Measurements from ENCODE around the gene EFR3B.
"Not testable (repeated sequence)": the region's sequence is repeated elsewhere in the genome, so short reads cannot be mapped to it uniquely, and the experiment has no call there.

The EFR3B gene

DNA sequence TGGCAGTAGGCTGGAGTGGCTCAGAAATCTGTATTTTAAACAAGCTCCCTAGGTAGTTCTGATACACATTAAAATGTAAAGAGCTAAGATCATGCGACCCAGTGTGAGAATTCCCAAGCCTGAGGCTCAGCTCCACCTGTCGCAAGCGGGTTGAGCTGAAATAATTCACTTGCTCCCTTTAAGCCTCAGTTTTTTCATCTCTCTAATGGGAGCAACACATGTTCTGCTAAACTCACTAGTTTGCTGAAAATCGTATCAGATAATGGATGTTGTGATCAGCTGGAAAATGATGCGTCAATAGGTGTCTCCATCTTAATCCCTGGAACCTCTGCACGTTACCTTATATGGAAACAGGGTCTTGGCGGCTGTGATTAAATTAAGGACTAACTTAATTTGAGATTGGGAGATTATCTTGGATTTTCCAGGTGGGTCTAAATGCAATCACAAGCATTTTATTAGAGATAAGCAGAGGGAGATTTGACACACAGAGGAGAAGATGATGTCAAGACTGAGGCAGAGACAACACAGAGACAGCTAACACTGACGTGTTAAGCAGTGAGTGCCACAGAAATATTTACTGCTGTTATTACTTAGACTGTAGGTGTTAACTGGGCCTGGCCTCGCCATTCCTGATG lies 73.5 kb downstream of the EFR3B start:
- DNase-seq: no peak

DNA sequence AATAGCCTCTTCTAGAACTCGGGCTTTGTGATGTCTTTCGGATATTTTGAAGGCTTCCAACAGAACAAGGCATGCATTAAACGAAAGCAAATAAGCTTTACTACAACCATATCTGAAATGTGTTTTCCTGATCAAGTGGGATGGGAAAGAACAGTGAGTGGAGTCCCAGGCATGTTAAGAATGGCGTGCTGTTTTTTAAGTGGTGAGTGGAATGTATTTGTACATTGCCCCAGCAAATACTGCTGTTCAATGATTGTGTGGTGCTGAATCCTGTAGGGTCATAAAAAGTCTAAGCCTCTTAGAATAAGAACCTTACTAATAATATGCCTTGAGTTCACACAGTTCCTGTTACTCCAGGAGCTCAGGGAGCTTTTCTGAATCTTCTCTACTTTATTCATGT lies 74.0 kb downstream of the EFR3B start:
- DNase-seq: no peak

DNA sequence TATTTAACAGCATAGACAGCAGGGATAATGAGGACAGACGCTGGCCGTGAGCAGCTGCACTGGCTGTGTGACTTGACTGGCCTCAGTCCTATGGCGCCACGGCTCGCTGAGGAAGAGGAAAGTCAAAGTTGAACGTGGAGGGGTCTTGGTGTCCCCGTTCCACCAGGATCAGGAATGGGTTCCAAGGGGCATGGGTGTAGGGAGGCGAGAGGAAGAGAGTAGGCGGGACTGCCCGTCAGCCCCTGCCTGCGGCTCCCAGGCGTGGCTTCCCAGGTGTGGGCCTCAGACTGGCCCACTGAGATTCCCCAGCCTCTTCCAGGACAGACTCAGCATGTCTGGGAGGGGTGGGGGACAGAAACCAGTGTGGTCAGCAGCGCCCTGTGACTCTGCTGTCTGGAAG lies 75.1 kb downstream of the EFR3B start:
- DNase-seq: no peak

DNA sequence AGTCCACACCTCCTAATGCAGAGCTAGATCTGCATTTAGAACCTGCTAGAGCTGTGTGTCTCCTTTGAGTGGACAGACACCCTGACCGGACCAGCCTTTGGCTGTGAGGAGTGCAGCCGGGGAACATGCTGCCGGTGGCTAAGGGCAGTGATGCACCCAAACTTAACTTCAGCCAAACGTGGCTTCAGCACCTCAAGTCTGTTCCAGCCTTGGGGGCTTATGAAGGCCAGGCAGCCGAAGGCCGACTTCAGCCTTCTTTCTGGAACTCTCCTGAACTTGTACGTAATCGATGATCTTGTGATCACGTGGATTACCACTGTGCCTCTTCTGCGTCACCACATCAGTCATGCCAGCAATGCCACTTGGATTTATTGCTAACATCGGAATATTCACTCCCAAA lies 77.4 kb downstream of the EFR3B start:
- DNase-seq: no peak

DNA sequence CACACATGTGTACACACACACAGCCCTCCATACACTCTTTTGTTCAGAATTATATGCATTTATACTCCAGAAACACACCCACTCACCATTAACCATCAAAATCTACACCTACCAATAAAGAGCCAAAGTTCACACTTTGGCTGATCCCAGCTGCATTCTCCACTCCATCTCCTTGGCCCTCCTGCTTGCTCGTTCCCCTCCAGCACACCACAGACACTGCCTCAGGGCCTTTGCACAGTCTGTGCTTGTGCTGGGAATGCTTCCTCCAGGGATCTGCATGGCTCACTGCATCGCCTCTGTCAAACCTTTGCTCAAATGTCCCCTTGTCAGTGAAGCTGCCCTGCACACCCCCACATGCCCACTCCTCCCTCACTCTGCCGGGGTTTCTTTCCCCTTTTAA lies 80.5 kb downstream of the EFR3B start:
- DNase-seq: no peak

DNA sequence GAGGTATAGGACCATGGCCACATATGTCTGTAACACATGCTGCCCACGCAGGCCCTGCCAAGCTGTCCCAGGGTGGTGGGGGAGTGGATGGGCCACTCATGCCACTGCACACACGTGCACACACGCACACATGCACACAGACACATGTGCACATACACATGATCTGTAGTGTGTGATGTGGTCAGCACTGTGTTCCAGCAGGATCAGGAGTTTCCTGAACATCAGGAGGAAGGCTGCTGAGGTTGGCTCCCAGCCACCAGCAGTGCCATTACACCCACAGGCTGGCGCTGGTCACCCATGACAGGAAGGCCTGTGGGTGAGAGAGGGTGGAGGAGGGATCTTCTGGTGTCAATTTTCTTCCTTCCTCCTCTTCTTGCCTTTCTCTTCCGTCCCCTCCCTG lies 81.8 kb downstream of the EFR3B start:
- DNase-seq: no peak

DNA sequence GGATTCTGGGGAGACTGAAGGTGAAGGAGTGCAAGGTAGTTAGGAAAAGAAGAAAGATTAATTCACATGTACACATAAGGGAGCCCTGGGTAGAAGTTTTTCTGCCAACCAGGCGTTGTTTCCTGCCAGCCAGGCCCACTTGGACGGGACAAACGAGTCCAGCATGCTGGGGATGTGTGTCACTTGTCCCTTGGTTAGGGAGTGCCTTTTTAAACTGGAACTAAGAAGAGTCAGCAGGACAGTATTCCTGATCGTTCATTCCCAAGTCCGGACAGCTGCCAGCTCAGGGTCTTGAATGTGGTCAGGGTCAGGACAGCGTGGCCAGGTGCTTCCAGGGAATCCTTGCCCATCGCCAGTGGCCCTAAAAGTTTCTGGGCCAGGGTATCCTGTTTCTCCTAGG lies 83.3 kb downstream of the EFR3B start:
- no peak for DNase-seq

DNA sequence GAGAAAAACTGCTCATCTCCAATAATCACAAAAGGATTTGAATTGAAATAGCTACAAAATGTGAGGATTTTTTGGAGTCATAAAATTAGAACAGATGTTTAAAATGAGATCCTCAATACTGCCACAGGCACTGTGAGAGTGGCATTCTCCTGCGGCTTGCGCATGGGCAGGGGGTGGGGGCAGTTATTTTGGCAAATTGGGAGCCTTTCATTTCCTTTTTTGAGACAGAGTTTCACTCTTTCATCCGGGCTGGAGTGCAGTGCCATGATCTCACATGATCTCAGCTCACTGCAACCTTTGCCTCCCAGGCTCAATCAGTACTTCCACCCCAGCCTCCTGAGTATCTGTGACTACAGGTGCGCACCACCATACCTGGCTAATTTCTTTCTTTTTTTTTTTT lies 84.1 kb downstream of the EFR3B start:
- DNase-seq: no peak

DNA sequence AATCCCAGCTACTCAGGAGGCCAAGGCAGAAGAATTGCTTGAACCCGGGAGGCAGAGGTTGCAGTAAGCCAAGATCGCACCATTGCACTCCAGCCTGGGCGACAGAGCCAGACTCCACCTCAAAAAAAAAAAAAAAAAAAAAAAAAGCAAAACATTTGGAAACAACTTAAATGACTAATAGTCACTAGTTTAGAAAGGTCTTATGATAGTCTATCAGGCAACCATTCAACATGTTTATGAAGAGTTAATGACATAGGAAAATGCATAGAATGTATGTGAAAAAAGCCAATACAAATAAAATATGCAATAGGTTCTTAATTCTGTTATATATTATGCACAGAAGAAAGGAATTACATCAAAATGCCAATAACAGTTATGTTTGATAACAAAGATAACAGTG lies 85.2 kb downstream of the EFR3B start:
- not testable (repeated sequence) for DNase-seq

DNA sequence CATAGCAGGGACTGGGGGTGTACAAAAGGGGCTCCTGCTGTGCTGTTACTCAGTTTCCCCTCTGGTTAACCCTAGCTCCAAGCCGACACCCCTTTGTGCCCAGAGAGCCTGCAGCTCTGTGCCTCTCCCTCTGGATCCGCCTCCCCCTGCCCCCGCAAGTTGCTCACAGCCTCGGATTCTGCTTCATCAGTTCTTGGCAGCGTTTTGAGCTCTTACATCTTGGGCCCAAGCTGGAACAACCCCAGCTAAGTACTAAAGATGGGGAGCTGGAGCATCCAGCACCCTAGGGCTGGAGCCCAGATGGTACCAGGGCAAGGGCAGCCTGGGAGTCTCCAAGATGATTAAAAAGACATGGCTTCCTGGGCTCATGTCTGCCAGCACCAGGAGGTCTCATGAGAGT lies 85.8 kb downstream of the EFR3B start:
- DNase-seq: no peak

DNA sequence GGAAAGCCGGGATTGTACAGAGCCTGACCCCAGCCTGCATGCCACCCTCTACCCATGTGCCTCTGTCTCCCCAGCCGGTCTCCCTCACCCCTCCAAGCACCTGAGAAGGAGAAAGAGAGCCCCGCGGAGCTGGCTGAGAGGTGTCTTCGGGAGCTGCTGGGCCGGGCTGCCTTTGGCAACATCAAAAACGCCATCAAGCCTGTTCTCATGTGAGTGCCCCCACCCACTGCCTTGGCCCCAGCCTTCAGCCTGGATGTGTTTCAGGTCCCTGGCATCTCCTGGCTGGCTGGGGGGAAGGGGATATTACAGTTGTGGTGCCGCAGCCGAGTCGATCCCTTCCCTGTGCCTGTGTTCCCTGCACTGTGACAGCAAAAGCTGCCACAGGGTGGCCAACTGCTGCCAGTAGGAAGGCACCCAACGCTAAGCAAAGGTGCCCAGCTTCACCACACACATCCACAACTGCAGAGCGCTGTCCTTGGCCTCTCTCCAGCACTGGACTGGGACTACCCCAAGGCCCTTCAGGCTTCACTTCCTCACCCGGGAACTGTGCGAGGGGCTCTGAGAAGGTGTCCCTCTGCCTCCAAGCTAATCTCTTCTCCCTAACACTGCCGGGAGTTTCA lies 88.1 kb downstream of the EFR3B start:
- DNase-seq: no peak

DNA sequence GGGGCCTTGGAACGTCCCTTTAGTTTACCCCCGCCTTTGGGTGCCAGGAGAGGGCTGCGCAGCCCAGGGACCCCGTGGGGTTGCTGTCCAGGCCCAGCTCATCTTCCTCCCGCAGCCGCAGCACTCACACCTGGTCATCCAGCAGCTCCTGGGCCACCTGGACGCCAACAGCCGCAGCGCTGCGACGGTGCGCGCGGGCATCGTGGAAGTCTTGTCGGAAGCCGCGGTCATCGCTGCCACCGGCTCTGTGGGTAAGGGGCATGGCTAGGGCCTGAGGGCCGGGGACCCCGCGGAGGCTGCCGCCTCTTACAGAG lies 89.3 kb downstream of the EFR3B start:
- no peak for DNase-seq

DNA sequence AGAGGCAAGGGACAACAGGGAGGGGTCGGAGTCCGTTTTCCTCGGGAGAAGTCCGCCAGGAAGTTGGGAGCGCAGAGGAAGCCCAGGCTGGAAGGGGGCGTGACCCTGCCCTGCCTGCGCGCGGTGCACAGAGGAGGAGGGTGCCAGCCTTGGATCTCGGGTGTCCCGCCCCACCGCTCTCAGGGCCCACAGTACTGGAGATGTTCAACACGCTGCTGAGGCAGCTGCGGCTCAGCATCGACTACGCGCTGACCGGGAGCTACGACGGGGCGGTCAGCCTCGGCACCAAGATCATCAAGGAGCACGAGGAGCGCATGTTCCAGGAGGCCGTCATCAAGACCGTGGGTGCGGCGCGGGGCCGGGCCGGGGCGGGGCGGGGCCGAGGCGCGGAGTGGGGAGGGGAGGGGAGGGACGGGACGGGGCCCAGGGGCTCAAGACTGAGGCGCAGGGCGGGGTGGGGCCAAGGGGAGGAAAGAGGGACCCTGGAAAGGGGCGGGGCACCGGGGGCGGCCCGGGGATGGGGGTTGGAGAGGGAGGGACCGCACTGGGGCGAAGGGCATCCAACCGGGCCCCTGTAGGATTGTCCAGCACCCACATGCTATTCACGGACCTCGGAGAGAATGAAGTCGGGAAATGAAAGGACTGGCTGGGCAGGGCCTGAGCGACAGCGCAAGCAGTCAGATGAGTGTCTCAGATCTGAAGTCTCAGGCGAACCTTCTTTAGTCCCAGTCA lies 89.9 kb downstream of the EFR3B start:
- no peak for DNase-seq

DNA sequence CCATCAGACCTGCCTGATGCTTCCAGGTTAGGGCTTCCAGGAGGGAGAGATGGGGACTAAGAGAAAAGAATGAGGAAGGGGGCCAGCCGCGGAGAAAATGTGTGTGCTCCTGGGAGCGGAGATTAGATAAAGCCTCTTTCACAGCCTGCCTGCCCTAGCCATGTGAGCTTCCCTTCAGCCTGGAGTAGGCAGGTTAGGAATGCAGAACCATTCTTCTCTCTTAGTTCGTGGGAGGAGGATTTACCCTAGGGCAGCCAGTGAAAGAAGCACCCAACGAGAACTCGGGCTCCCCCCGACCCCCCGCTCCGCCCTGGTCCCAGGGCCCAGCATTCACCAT lies 90.4 kb downstream of the EFR3B start:
- DNase-seq: no peak

DNA sequence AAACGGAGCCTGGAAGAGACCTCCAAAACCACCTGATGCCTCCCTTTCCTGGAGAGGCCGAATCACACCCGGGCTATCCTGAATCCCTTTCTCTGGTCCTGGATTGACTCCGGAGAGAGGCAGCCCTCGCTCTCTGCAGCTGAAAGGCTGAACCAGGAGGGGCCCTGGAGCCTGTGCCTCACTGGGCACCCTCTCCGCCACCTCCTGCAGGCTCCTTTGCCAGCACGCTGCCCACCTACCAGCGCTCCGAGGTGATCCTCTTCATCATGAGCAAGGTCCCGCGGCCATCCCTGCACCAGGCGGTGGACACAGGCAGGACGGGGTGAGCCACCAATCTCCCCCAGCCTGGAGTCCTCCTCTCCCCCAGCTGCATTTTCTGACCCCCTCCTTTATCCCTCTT lies 90.8 kb downstream of the EFR3B start:
- no peak for DNase-seq

DNA sequence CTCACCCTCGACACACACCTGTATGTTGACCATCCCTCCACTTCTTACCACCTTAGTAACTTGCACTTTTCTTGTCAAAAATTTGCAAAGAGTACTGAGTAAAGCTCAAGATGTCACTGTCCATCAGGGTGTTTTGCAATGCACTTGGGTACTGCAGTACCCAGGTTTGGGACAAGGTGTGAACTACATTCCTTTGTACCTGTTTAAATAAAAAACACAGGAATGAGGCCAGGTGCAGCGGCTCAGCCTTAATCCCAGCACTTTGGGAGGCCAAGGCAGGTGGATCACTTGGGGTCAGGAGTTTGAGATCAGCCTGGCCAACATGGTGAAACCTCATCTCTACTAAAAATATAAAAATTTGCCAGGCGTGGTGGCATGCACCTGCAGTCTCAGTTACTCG lies 98.7 kb downstream of the EFR3B start:
- not testable (repeated sequence) for DNase-seq

DNA sequence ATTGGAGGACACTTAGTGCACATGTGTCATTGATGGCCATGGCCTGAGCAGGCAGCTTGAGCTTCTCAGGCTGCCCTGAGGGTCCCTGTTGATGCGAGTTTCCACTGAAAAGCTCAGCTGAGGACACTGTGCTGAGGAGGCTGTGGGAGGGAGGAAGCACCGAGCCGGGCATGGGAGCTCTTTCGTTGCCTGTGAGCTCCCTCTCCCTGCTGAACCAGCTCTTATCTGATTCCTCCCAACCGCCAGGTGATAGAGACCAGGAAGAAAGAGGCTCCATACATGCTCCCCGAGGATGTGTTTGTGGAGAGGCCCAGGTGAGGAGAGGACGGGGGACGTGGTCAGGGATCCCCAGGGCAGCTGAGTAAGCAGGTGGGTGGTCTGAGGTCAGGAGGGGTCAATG lies 99.2 kb downstream of the EFR3B start:
- DNase-seq: no peak

DNA sequence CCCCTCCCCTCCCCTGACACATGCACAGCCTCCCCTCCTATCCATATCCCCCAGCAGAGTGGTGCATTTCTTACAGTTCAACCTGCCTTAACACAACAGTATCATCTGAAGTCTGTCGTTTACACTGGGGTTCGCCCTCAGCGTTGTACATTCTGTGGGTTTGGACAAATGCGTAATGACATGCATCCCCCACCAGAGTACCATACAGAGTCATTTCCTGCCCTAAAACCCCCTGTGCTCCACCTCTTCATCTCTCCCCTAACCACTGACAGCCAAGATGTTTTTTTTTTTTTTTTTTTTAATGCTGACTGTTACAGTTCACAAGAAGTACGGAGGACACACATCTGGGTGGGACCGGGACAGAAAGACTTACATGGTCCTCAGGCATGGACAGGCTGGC lies 103.9 kb downstream of the EFR3B start:
- no peak for DNase-seq

DNA sequence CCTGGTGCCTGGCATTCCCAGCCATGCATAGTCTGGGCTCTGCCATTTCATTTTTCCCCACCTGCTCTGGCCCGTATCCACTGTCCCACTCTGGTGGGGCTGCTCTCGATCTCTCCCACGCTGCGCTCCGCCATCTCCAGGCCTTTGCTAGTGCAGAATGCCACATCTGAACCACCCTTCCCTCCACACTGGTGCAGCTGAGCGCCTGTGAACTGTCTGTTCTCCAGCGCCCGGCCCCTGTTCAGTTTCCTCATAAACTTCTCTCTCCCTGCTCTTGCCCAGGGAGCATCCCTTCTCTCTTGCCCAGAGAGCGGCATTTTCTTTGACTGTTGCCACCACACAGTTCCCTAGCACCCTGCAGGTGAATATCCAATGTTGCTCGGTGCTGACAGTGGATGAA lies 105.0 kb downstream of the EFR3B start:
- DNase-seq: no peak

DNA sequence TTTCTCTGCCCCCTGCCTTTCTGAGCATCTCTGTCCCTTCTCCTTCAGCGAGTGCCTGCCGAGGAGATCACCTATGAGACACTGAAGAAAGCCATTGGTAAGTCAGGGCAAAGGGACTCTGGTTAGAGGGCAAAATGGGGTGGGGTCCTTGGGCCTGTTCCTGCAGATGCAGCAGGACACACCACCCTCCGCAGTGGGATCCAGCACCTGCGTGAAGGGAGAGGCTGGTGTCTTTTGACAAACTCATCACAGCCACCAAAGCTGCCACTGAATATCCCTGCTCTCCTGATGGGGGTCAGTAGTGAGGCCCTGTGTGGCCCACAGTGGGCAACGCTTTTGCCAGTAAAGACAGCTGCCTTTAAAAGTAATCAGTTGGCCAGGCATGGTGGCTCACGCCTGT lies 107.8 kb downstream of the EFR3B start:
- DNase-seq: no peak

DNA sequence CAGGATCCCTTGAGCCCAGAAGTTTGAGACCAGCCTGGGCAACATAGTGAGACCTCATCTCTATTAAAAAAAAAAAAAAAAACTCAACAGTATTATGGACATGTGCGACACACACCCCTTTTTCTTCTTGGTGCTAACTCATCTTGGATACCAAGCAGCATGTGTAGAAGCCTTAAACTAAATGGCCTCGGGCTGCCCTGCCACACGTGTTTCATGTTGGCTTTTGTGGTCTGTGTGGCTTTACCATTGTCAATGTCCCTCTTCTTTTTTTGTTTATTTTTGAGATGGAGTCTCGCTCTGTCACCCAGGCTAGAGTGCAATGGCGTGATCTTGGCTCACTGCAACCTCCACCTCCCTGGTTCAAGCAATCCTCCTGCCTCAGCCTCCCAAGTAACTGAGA lies 109.1 kb downstream of the EFR3B start:
- DNase-seq: not testable (repeated sequence)

DNA sequence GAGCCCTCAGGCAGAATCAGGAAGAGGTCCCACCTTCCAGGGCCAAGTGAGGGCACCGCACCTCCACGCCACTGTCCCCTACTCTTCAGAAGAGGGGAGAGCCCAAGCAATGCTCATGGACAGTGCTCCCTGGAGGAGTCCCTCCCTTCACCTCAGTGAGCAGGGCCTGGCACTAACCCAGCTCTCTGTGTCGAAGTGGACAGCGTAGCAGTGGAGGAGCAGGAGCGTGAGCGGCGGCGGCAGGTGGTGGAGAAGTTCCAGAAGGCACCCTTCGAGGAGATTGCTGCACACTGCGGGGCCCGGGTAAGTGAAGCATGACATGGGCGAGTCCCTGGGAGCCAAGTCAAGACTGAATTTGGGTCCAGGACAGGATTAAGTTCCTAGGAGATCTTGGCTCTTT lies 109.8 kb downstream of the EFR3B start:
- no peak for DNase-seq

DNA sequence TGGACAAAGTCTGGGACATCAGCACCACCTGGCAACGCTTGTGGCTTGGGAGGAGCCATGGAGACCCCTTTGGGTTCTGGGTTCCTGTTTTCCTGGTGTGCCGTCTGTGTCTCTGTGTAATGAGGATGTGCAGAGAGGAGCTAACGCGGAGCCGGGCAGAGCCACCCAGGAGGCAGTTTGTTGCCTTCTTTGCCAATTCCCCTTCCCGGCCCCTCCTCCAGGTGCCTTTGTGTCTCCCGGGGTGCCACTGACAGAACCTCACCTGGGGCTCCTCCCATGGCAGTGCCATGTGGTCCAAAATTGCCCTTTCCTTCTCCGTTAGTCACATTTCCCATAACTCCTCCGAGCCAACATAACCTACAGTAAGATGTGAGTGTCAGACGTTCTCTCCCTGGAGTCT lies 113.5 kb downstream of the EFR3B start:
- DNase-seq: no peak

DNA sequence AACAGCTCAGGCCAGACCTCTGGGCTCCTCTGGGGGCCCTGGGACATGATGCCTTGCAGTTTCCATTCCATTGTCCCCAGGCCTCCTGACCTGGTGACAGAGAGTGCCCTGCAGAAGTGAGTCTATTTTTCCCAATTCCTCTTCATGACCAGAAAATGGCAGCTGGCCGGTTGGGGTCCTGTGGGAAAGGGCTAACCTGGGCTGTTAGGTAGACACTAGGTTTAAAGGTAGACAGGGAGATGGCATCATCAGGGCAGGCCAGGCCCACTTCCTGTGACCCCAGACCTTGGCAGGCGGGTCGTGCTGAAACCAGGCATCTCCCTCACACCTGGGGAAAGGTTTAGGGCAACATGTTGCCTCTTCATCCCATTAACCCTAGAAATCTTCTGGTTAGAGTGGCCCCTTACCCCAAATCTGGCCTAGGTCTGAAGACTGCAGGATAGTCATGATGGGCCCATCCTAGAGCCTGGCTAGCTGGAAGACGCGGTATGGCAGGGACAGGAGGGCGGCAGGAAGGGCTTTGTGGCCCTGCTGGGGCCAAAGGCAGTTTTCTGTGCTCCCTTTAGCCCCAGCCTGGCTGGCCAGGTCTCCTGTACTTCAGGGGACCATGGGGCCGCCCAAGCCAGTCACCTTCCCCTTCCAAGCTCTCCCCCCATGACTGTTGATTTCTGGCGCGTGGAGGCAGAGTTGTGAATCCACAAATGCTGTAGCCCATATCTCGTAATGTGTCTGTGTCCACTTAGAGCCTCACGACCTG lies 116.4 kb downstream of the EFR3B start:
- no peak for DNase-seq

All from activated gamma-delta T cell (primary cell).